ENCODE data around the gene METTL9. TPM values are rescaled to one million over a fixed set of nuclear protein-coding genes. Genes with fewer than 3 reads are reported as not detected.
A peak's percentile ranks its signal among the peaks of the same experiment; 100 is the strongest.
"Not testable (repeated sequence)": the region's sequence is repeated elsewhere in the genome, so short reads cannot be mapped to it uniquely, and the experiment has no call there.

METTL9 gene
- total and polyA plus RNA-seq, 8 donors = 10.2 to 55.2 (median 33.1) TPM

DNA sequence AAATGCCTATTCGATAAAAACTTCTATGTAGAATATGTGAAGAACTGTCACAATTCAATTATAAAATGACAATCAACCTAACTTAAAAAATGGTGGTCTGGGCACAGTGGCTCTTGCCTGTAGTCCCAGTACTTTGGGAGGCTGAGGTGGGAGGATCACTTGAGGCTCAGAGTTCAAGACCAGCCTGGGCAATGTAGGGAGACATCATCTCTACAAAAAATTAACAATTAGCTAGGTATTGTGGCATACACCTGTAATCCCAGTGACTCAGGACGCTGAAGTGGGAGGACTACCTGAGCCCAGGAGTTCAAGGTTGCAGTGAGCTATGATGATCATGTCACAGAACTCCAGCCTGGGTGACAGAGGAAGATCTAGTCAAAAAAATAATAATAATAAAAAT is 18.6 kb upstream of the METTL9 start:
- Histone ChIP-seq H3K4me1 (no peaks in the 10 kb centered on the region), H3K4me3 (no peak overlapping the region), H3K27me3 (no peaks in the 10 kb centered on the region), H3K9me3 (no peaks in the 10 kb centered on the region), H3K27ac (no peak overlapping the region), H3K36me3 (no peaks in the 10 kb centered on the region)
- intact Hi-C loops (cut with DNase I) = loop anchor here in 2 of 3 donors (5.0 to 10.0 kb wide), 3 partner anchors 64 to 1116 kb away; no protein-coding TSS in a partner anchor
- FAIRE-seq = no peak
- 70 to 73% methylated on average over 2 of the region's 2 CpGs for WGBS, 2 donors
- no peak for DNase-seq
- TF ChIP-seq, protein P1, sequence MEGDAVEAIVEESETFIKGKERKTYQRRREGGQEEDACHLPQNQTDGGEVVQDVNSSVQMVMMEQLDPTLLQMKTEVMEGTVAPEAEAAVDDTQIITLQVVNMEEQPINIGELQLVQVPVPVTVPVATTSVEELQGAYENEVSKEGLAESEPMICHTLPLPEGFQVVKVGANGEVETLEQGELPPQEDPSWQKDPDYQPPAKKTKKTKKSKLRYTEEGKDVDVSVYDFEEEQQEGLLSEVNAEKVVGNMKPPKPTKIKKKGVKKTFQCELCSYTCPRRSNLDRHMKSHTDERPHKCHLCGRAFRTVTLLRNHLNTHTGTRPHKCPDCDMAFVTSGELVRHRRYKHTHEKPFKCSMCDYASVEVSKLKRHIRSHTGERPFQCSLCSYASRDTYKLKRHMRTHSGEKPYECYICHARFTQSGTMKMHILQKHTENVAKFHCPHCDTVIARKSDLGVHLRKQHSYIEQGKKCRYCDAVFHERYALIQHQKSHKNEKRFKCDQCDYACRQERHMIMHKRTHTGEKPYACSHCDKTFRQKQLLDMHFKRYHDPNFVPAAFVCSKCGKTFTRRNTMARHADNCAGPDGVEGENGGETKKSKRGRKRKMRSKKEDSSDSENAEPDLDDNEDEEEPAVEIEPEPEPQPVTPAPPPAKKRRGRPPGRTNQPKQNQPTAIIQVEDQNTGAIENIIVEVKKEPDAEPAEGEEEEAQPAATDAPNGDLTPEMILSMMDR (IDR thresholded peaks at IDR 0.05) = no peak
- ATAC-seq = no peak

GRCh38 chr16:21584817-21585216 is 14.6 kb upstream of the METTL9 start:
- no peaks in the 10 kb centered on the region for H3K36me3 ChIP-seq
- 89 to 96% methylated on average over 8 of the region's 8 CpGs for WGBS, 2 donors
- no peaks in the 10 kb centered on the region for H3K27me3 ChIP-seq
- no peaks in the 10 kb centered on the region for H3K4me1 ChIP-seq
- H3K9me3 ChIP-seq = no peaks in the 10 kb centered on the region
- TF ChIP-seq, protein P1 (IDR thresholded peaks at IDR 0.05) = no peak
- intact Hi-C loops (cut with DNase I) = loop anchor here in 2 of 3 donors (5.0 to 10.0 kb wide), 4 partner anchors 57 to 1112 kb away; no protein-coding TSS in a partner anchor
- no peak overlapping the region for H3K4me3 ChIP-seq
- DNase-seq (no peak), FAIRE-seq (no peak), ATAC-seq (no peak)
- no peak overlapping the region for H3K27ac ChIP-seq

- not testable (repeated sequence) for DNase-seq, H3K9me3 ChIP-seq, FAIRE-seq, H3K4me1 ChIP-seq, H3K27me3 ChIP-seq, ATAC-seq, H3K36me3 ChIP-seq, H3K4me3 ChIP-seq, H3K27ac ChIP-seq
- intact Hi-C loops (cut with DNase I) = loop anchor here in 2 of 3 donors (5.0 to 10.0 kb wide), 3 partner anchors 54 to 116 kb away; no protein-coding TSS in a partner anchor
- WGBS, 2 donors = 88 to 92% methylated on average over 5 of the region's 5 CpGs
Observed at GRCh38 chr16:21588593-21588992, 10.8 kb upstream of the METTL9 start.

- Histone ChIP-seq H3K4me3 (no peak overlapping the region), H3K27ac (no peak overlapping the region), H3K27me3 (no peaks in the 10 kb centered on the region), H3K9me3 (no peaks in the 10 kb centered on the region), H3K4me1 (no peaks in the 10 kb centered on the region), H3K36me3 (no peaks in the 10 kb centered on the region)
- 69 to 83% methylated on average over 4 of the region's 4 CpGs for WGBS, 2 donors
- intact Hi-C loops (cut with DNase I) = loop anchor here in 2 of 3 donors (5.0 to 10.0 kb wide), 3 partner anchors 53 to 115 kb away; no protein-coding TSS in a partner anchor
- DNase-seq (no peak), ATAC-seq (no peak), FAIRE-seq (no peak)
- TF ChIP-seq, protein P1 (IDR thresholded peaks at IDR 0.05) = no peak
Observed at GRCh38 chr16:21589551-21589950, 9.8 kb upstream of the METTL9 start.

DNA sequence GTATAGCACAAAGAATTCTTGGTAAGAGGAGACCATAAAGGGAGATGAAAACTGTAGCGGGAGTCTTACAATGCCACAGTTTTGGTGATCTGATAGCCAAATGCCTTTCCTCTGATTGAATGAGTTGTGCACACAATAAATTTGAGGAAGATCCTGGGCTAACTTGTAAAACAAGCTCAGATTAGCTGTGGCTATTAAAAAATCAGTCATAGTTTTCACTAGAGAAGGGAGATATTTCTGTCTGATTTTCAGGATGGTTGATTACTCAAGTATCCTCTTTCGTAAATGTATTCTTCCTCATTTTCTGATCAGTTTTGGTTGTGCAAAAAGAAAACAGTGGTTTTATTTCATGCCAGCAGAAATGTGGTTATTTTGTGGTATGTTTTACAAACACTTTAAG is 9.1 kb upstream of the METTL9 start:
- peak in 1 of 4 donors; percentile 17 for ATAC-seq
- TF ChIP-seq, protein P1 (IDR thresholded peaks at IDR 0.05) = no peak
- no peaks in the 10 kb centered on the region for H3K9me3 ChIP-seq
- no peaks in the 10 kb centered on the region for H3K4me1 ChIP-seq
- H3K27ac ChIP-seq = no peak overlapping the region
- H3K36me3 ChIP-seq = no peaks in the 10 kb centered on the region
- intact Hi-C loops (cut with DNase I) = no loop called here
- WGBS, 2 donors = 77 to 87% methylated on average over 2 of the region's 2 CpGs
- DNase-seq = no peak
- no peak overlapping the region for H3K4me3 ChIP-seq
- FAIRE-seq = no peak
- no peaks in the 10 kb centered on the region for H3K27me3 ChIP-seq

Measured in pancreas (tissue), 10 donors.